Smooth muscle cell (in vitro differentiated cells): ENCODE data around the gene C2CD2L. TPM values are rescaled to one million over a fixed set of nuclear protein-coding genes. Genes with fewer than 3 reads are reported as not detected.
"Not testable (repeated sequence)": the region's sequence is repeated elsewhere in the genome, so short reads cannot be mapped to it uniquely, and the experiment has no call there.

ENCODE experiments used
- DNase-seq: peaks from one replicate; lab custom pipeline; 2025; ENCODE audit not compliant: unreplicated experiment; lab: John Stamatoyannopoulos, UW
- H2AFZ ChIP-seq: fragments of 200-600 bp; sonication (generic); 2 replicates; pipeline ENCODE4 v1.6.0; 2016; ENCODE audit warnings: antibody characterized with exemption, low read depth, mild to moderate bottlenecking
- H3F3A ChIP-seq: fragments of 200-600 bp; sonication (generic); 2 replicates; pipeline ENCODE4 v1.6.0; 2017; ENCODE audit warnings: antibody characterized with exemption, low read depth
- H3K27ac ChIP-seq: fragments of 200-600 bp; sonication (generic); 2 replicates; pipeline ENCODE4 v1.5.1; 2016; ENCODE audit warnings: low read depth, mild to moderate bottlenecking
- H3K27me3 ChIP-seq: fragments of 200-600 bp; sonication (generic); 2 replicates; pipeline ENCODE4 v1.6.1; 2016; ENCODE audit warnings: low read depth, mild to moderate bottlenecking
- H3K36me3 ChIP-seq: fragments of 200-600 bp; sonication (generic); 2 replicates; pipeline ENCODE4 v1.5.1; 2016; ENCODE audit warnings: low read depth
- H3K4me1 ChIP-seq: fragments of 200-600 bp; sonication (generic); 2 replicates; pipeline ENCODE4 v1.5.1; 2016; ENCODE audit warnings: low read depth
- H3K4me2 ChIP-seq: fragments of 200-600 bp; sonication (generic); 2 replicates; pipeline ENCODE4 v1.6.0; 2016; ENCODE audit warnings: mild to moderate bottlenecking
- H3K4me3 ChIP-seq: fragments of 200-600 bp; sonication (generic); 2 replicates; pipeline ENCODE4 v1.5.1; 2016; ENCODE audit warnings: mild to moderate bottlenecking
- H3K79me2 ChIP-seq: fragments of 200-600 bp; sonication (generic); 2 replicates; pipeline ENCODE4 v1.6.0; 2016; ENCODE audit warnings: low read depth, mild to moderate bottlenecking
- H3K9ac ChIP-seq: fragments of 200-600 bp; sonication (generic); 2 replicates; pipeline ENCODE4 v1.6.0; 2016; ENCODE audit warnings: low read depth
- H3K9me3 ChIP-seq: fragments of 200-600 bp; sonication (generic); replicated peaks from 2 replicates; pipeline ENCODE4 v1.5.1; 2016; ENCODE audit warnings: low read depth
- H4K20me1 ChIP-seq: fragments of 200-600 bp; sonication (generic); 2 replicates; pipeline ENCODE4 v1.6.0; 2016; ENCODE audit warnings: low read depth
- CTCF ChIP-seq: fragments of 200-600 bp; sonication (generic); IDR thresholded peaks from 2 replicates; pipeline ENCODE4 v1.5.1; 2017; ENCODE audit warnings: borderline replicate concordance, mild to moderate bottlenecking, antibody characterized with exemption; ENCODE audit not compliant: insufficient read depth, poor library complexity, severe bottlenecking
- WGBS: methylation state at CpG from one replicate; pipeline ENCODE4 v1.1.7; 2016; ENCODE audit warnings: low lambda C conversion rate; 5-methylcytosine and 5-hydroxymethylcytosine counted together
- polyA plus RNA-seq: library from polyadenylated mRNA; unstranded; fragments of >200 nt; fragmentation: Nextera tagmentation; extraction: Ambion mirVana; gene quantifications from 2 replicates; pipeline ENCODE4 v1.2.1, GENCODE V29; 2016
- total RNA-seq: library from RNA; depleted of rRNA; stranded (reverse); fragments of >200 nt; gene quantifications from 2 replicates; pipeline ENCODE4 v1.2.3, GENCODE V29; 2014

C2CD2L gene
- total RNA-seq (4.8 and 10.6 TPM in 2 replicates), polyA plus RNA-seq (7.2 and 9.2 TPM in 2 replicates)

GRCh38 chr11:119106564-119107537, at the start of gene C2CD2L:
Gene C2CD2L, plus strand, starts transcription at chr11:119107344. Its CDS starts 398 bp downstream, at chr11:119107742.
- Histone ChIP-seq H3K9ac (peak within 1 kb of the TSS; percentile 87), H3F3A (peaks cover 9% of the 10 kb centered on the region), H3K4me3 (peak within 1 kb of the TSS; percentile 85), H3K4me2 (peak within 1 kb of the TSS; percentile 95), H3K27me3 (no peaks in the 10 kb centered on the region), H3K9me3 (no peaks in the 10 kb centered on the region), H3K27ac (peak within 1 kb of the TSS; percentile 63), H4K20me1 (peaks cover 8% of the 10 kb centered on the region), H3K79me2 (no peaks in the 10 kb centered on the region), H3K36me3 (no peaks in the 10 kb centered on the region), H3K4me1 (peaks cover 14% of the 10 kb centered on the region), H2AFZ (peak within 1 kb of the TSS; percentile 88)
- TF ChIP-seq CTCF = no peak
- DNase-seq = peak; percentile 72
- 4% methylated on average over 42 of the region's 49 CpGs for WGBS

- not testable (repeated sequence) for H3K4me2 ChIP-seq, H3K27ac ChIP-seq, DNase-seq, H3F3A ChIP-seq, H3K9ac ChIP-seq, H2AFZ ChIP-seq, H3K9me3 ChIP-seq, H3K36me3 ChIP-seq, H3K27me3 ChIP-seq, H3K4me3 ChIP-seq
- H3K79me2 ChIP-seq = peaks cover 28% of the 10 kb centered on the region
- H3K4me1 ChIP-seq = peaks cover 15% of the 10 kb centered on the region
- H4K20me1 ChIP-seq = peaks cover 14% of the 10 kb centered on the region
- WGBS = 92% methylated on average over 2 of the region's 35 CpGs
These were observed 48.0 kb upstream of the C2CD2L start for GRCh38 chr11:119059128-119059527.

- Histone ChIP-seq H3K4me2 (no peak overlapping the region), H2AFZ (no peak overlapping the region), H3K4me1 (peaks cover 8% of the 10 kb centered on the region), H3K79me2 (peaks cover 12% of the 10 kb centered on the region), H3K36me3 (no peaks in the 10 kb centered on the region), H3K9ac (no peak overlapping the region), H4K20me1 (no peaks in the 10 kb centered on the region), H3K27me3 (no peaks in the 10 kb centered on the region), H3K27ac (no peak overlapping the region), H3F3A (no peaks in the 10 kb centered on the region), H3K4me3 (no peak overlapping the region), H3K9me3 (no peaks in the 10 kb centered on the region)
- no peak for TF ChIP-seq CTCF
- DNase-seq = no peak
- 93% methylated on average over 3 of the region's 3 CpGs for WGBS
These were observed 45.9 kb upstream of the C2CD2L start for GRCh38 chr11:119061256-119061655.

GRCh38 chr11:119062779-119063178, 44.4 kb upstream of the C2CD2L start:
- peaks cover 6% of the 10 kb centered on the region for H3K4me1 ChIP-seq
- WGBS = 82% methylated on average over 5 of the region's 5 CpGs

More at GRCh38 chr11:119062779-119063178, 44.4 kb upstream of the C2CD2L start:
- Histone ChIP-seq H3K27ac (no peak overlapping the region), H3K9me3 (no peaks in the 10 kb centered on the region), H3K4me2 (no peak overlapping the region), H3K79me2 (peaks cover 13% of the 10 kb centered on the region), H3K27me3 (no peaks in the 10 kb centered on the region), H2AFZ (no peak overlapping the region), H4K20me1 (no peaks in the 10 kb centered on the region), H3F3A (no peaks in the 10 kb centered on the region), H3K36me3 (no peaks in the 10 kb centered on the region), H3K9ac (no peak overlapping the region), H3K4me3 (no peak overlapping the region)
- DNase-seq = no peak
- no peak for TF ChIP-seq CTCF
